Measurements from ENCODE around the gene FCN1.

Gene FCN1

GRCh38 chr9:134899818-134900217 lies 17.9 kb downstream of the FCN1 start:
- TF ChIP-seq REST (IDR thresholded peaks at IDR 0.05; ENCODE audit: insufficient read depth in 1 of 2, low read depth in 2 of 2, low read length in 2 of 2) (no peak), SIN3A (IDR thresholded peaks at IDR 0.05; ENCODE audit: borderline replicate concordance, insufficient read depth, low read length) (no peak), POLR2AphosphoS5 (IDR thresholded peaks at IDR 0.05; ENCODE audit: low read depth, low read length) (no peak), TAF1 (IDR thresholded peaks at IDR 0.05; ENCODE audit: borderline replicate concordance, insufficient read depth, low read length) (no peak)

DNA sequence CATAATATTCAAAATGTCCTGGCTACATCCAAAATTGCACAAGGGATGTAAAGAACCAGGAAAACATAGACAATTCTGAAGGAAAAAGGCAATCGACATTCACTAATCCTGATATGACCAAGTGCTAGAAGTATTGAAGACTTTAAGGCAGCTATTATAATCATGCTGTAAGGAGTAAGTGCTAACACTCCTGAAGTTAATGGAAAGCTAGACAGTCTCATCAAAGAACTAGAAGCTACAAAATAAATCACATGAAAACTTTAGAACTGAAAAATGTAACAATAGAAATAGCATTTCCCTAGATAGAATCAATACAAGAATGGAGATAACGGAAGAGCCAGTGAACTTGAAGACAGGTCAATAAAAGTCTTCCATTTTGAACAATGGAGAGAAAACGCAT lies 18.5 kb downstream of the FCN1 start:
- TF ChIP-seq SIN3A (IDR thresholded peaks at IDR 0.05; ENCODE audit: borderline replicate concordance, insufficient read depth, low read length) (no peak), POLR2AphosphoS5 (IDR thresholded peaks at IDR 0.05; ENCODE audit: low read depth, low read length) (no peak), FOXP2 (optimal IDR thresholded peaks at IDR 0.05; ENCODE audit: borderline replicate concordance, extremely low read depth, extremely low read length, insufficient read depth) (no peak)

DNA sequence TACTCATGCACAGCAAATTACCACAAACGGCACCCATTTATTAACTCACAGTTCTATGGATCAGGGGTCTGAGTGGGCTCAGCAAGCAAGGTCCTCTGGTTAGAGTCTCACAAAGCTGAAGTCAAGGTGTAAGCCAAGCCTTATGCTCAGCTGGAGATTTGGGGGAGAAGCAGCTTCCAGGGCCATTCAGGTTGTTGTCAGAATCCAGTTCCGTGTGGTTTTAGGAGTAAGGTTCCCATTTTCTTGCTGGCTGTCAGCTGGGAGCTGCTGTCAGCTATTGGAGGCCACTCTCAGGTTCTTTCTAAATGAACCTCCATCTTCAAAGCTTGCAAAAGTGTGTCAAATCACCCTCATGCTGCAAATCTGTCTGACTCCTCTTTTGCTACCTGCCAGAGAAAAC lies 19.4 kb downstream of the FCN1 start:
- TF ChIP-seq SIN3A (IDR thresholded peaks at IDR 0.05; ENCODE audit: borderline replicate concordance, insufficient read depth, low read length) = no peak
- no peak for TF ChIP-seq POLR2AphosphoS5 (IDR thresholded peaks at IDR 0.05; ENCODE audit: low read depth, low read length)
- no peak for TF ChIP-seq FOXP2 (optimal IDR thresholded peaks at IDR 0.05; ENCODE audit: borderline replicate concordance, extremely low read depth, extremely low read length, insufficient read depth)
- TF ChIP-seq REST (IDR thresholded peaks at IDR 0.05; ENCODE audit: insufficient read depth in 1 of 2, low read depth in 2 of 2, low read length in 2 of 2) = no peak
- TF ChIP-seq TAF1 (IDR thresholded peaks at IDR 0.05; ENCODE audit: borderline replicate concordance, insufficient read depth, low read length) = no peak

DNA sequence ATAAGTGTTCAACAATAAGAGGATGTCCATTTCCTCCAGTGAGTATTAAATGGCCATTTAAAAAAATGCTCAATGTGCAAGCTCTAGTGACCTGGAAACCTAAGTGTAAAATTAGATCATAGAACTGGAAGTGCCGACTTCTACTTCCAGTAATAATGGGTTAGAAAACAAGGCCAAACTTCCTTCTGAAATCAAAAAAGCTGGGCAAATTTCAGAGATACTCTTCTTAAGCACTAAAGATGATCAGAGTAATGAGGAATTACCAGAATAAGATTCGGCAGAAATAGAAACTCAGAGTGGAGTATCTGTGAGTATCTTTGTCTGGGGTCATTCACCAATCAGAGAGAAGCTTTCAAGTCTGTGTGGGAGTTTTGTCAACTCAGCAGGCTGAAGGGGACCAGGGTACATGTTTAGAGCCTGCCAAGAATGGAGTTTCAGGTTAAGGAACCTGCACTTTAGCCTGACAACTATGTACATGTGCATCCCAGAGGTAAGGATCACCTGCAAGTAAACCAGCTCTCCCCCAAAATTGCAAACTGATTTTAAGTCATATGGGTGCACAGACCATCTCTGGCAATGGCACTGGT lies 20.0 kb downstream of the FCN1 start:
- TF ChIP-seq REST (IDR thresholded peaks at IDR 0.05; ENCODE audit: insufficient read depth in 1 of 2, low read depth in 2 of 2, low read length in 2 of 2) (no peak), FOXP2 (optimal IDR thresholded peaks at IDR 0.05; ENCODE audit: borderline replicate concordance, extremely low read depth, extremely low read length, insufficient read depth) (no peak)

DNA sequence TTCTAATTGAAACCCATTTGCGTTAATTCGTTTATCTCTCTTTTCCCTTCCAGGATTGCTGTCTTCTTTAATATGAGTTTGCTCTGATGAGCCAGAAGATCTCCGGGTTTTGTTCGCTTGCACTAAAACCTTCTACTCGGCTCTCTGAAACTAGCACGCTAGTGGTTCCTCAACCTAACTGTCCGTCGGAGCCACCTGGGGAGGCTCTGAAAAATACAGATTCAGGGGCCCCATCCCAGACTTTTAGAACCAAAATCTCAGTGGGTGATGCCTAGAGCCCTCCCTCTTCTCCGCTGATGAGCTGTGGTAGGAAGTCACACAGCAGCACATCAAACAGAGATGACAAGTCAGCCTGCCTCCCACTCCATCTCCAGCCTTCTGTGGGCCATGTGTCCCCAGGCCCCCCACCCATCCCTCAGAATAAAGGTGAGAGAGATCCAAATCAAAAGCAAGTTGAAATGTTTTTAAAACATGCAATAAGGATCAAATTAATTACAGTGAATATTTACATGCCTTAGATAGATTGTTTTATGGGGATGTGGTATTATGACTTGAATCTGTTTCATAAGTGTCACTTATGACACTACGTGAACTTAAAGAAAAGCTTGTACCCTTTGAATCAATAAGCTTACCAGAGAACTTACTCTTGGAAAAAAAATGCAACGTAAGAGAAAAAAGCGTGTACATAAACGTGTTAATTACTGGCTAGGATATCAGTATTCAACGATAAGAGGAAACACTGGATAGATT lies 20.7 kb downstream of the FCN1 start:
- no peak for TF ChIP-seq REST (IDR thresholded peaks at IDR 0.05; ENCODE audit: insufficient read depth in 1 of 2, low read depth in 2 of 2, low read length in 2 of 2)

Data from PFSK-1 (cell line).